ENCODE measurements around the gene RIMBP3B. TPM values are rescaled to one million over a fixed set of nuclear protein-coding genes. Genes with fewer than 3 reads are reported as not detected.
"Not testable (repeated sequence)": the region's sequence is repeated elsewhere in the genome, so short reads cannot be mapped to it uniquely, and the experiment has no call there.

RIMBP3B gene, protein sequence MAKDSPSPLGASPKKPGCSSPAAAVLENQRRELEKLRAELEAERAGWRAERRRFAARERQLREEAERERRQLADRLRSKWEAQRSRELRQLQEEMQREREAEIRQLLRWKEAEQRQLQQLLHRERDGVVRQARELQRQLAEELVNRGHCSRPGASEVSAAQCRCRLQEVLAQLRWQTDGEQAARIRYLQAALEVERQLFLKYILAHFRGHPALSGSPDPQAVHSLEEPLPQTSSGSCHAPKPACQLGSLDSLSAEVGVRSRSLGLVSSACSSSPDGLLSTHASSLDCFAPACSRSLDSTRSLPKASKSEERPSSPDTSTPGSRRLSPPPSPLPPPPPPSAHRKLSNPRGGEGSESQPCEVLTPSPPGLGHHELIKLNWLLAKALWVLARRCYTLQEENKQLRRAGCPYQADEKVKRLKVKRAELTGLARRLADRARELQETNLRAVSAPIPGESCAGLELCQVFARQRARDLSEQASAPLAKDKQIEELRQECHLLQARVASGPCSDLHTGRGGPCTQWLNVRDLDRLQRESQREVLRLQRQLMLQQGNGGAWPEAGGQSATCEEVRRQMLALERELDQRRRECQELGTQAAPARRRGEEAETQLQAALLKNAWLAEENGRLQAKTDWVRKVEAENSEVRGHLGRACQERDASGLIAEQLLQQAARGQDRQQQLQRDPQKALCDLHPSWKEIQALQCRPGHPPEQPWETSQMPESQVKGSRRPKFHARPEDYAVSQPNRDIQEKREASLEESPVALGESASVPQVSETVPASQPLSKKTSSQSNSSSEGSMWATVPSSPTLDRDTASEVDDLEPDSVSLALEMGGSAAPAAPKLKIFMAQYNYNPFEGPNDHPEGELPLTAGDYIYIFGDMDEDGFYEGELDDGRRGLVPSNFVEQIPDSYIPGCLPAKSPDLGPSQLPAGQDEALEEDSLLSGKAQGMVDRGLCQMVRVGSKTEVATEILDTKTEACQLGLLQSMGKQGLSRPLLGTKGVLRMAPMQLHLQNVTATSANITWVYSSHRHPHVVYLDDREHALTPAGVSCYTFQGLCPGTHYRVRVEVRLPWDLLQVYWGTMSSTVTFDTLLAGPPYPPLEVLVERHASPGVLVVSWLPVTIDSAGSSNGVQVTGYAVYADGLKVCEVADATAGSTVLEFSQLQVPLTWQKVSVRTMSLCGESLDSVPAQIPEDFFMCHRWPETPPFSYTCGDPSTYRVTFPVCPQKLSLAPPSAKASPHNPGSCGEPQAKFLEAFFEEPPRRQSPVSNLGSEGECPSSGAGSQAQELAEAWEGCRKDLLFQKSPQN (N-terminal part only)
- total RNA-seq (2021) (0.18 TPM in 1 of 2 replicates, not detected in the other), Bru-seq, nascent RNA (not detected), BruChase-seq, experiment 1, labeled RNA remaining after a 2-hour chase (not detected), BruChase-seq, experiment 2, labeled RNA remaining after a 6-hour chase (not detected)
- long read RNA-seq: 0 reads

DNA sequence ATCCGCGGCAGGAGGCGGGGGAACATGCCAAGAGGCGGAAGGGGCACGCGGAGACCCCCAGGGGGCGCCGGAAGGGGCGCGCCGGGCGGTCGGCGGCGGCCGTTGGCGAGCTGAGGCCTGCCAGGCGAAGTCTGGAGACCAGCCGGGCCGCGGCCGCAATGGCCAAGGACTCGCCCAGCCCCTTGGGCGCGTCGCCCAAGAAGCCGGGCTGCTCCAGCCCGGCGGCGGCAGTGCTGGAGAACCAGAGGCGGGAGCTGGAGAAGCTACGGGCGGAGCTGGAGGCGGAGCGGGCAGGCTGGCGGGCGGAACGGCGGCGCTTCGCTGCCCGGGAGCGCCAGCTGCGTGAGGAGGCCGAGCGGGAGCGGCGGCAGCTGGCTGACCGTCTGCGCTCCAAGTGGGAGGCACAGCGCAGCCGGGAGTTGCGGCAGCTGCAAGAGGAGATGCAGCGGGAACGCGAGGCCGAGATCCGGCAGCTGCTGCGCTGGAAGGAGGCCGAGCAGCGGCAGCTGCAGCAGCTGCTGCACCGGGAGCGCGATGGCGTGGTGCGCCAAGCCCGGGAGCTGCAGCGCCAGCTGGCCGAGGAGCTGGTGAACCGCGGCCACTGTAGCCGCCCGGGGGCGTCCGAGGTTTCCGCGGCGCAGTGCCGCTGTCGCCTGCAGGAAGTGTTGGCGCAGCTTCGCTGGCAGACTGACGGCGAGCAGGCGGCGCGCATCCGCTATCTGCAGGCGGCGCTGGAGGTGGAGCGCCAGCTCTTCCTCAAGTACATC is at the start of gene RIMBP3B:
TSS of gene RIMBP3B (plus strand) at position 51 of the 767 bp plus-strand sequence. CDS start at position 159, 108 bp downstream.
- BruUV-seq (replicated peaks); H4K20me1 ChIP-seq (ENCODE audit: insufficient read depth); DNase-seq; H3K9me3 ChIP-seq (ENCODE audit: insufficient read depth, low read depth); H3K79me2 ChIP-seq (ENCODE audit: low read depth); intact Hi-C loops (cut with micrococcal nuclease; ENCODE audit: unreplicated experiment); H3F3A ChIP-seq (ENCODE audit: insufficient read depth, low read depth); H2AFZ ChIP-seq; H3K36me3 ChIP-seq (ENCODE audit: low read depth); POLR2A ChIA-PET (ENCODE audit: unreplicated experiment); H3K4me1 ChIP-seq (replicated peaks; ENCODE audit: insufficient read depth); H3K27me3 ChIP-seq (ENCODE audit: insufficient read depth, low read depth); H3K9me2 ChIP-seq (ENCODE audit: insufficient read depth); H3K4me2 ChIP-seq; CTCF ChIA-PET; H3K4me3 ChIP-seq; H3K27ac ChIP-seq: not testable (repeated sequence)

DNA sequence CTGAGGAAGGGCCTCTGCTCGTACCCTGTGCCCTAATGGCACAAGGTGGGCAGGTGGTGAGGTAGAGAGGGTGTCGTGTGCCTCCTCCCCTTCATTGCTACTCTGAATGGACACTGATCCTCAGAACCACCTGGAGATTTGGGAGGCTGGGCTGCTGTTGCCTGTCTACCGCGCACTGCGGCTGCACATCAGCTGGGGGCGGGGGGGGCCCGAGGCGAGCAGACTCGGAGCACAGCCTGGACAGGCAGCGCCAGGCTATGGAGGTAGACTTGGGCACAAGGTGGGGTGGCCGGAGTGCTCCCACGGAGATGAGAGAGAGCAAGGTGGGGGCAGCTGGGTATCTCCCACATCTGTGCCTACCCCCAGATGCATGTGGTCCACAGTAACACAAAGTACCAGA is 26.0 kb upstream of the RIMBP3B start:
- H2AFZ ChIP-seq; H3K27me3 ChIP-seq (ENCODE audit: insufficient read depth, low read depth); DNase-seq; H3K36me3 ChIP-seq (ENCODE audit: low read depth); H3K4me2 ChIP-seq; POLR2A ChIA-PET (ENCODE audit: unreplicated experiment); H4K20me1 ChIP-seq (ENCODE audit: insufficient read depth); intact Hi-C loops (cut with micrococcal nuclease; ENCODE audit: unreplicated experiment); H3K9me2 ChIP-seq (ENCODE audit: insufficient read depth); BruUV-seq (replicated peaks); H3F3A ChIP-seq (ENCODE audit: insufficient read depth, low read depth); CTCF ChIA-PET; H3K4me1 ChIP-seq (replicated peaks; ENCODE audit: insufficient read depth); H3K27ac ChIP-seq; H3K79me2 ChIP-seq (ENCODE audit: low read depth); H3K4me3 ChIP-seq; H3K9me3 ChIP-seq (ENCODE audit: insufficient read depth, low read depth): not testable (repeated sequence)

DNA sequence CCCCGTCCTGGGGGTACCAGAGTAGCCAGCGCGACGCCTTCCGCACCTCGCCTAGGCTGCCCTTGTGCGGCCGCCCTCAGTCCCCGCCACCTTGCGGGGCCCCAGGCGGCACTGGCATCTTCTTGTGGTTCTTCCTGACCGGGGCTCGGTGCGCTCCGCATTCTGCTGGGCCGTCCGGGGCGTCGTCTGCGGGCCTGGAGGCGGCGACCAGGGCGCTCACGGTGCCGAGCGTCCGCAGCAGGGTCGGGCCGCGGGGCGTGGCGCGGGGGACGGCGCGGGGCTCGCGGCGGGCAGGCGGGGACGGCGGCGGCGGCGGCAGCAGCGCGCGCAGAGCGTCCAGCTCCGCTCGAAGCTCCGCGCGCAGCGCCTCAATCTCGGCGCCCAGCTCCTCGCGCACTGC is 23.0 kb upstream of the RIMBP3B start:
- DNase-seq; intact Hi-C loops (cut with micrococcal nuclease; ENCODE audit: unreplicated experiment); BruUV-seq (replicated peaks); H3K9me3 ChIP-seq (ENCODE audit: insufficient read depth, low read depth); H2AFZ ChIP-seq; CTCF ChIA-PET; H3K4me2 ChIP-seq; H4K20me1 ChIP-seq (ENCODE audit: insufficient read depth); H3K79me2 ChIP-seq (ENCODE audit: low read depth); H3F3A ChIP-seq (ENCODE audit: insufficient read depth, low read depth); H3K36me3 ChIP-seq (ENCODE audit: low read depth); H3K4me3 ChIP-seq; H3K9me2 ChIP-seq (ENCODE audit: insufficient read depth); POLR2A ChIA-PET (ENCODE audit: unreplicated experiment); H3K4me1 ChIP-seq (replicated peaks; ENCODE audit: insufficient read depth); H3K27ac ChIP-seq; H3K27me3 ChIP-seq (ENCODE audit: insufficient read depth, low read depth): not testable (repeated sequence)

DNA sequence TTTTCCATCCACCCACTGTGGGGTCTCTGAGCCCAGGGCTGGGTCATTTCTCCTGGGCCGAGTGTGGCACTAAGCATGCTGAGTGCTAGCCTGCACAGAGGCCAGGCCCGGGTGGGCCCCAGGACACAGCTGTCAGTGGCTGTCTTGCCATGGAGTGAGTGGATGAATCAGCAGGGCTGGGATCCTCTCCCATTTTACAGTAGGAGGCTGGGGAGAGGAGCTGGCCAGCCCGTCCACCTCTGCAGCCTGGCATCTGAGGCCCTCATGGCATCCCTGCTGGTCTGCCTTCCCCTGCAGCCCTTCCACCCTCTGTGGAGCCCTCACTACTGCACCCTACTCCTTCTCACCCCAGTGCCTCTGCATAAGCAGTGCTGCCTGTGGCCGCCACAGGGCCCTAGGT is 21.1 kb upstream of the RIMBP3B start:
- not testable (repeated sequence) for BruUV-seq (replicated peaks)

DNA sequence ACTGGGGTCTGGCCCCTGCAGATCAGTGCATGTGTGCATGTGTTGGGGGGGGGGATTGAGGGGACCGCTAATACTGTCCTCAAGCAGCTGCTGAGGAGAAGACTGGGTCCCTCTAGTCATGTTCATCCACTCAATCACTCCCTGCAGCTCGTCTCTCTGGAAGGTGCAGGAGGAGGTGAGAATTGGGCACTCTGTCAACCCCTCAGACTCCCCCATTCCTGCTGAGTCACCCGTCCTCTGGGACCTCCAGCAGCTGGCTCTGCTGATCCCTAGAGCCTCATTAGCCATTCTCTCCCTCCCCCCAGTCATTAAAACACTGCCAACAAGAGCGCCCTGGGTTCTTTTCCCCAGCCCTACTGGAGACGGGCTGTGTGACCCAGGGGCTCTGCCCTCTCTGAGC is 20.5 kb upstream of the RIMBP3B start:
- BruUV-seq (replicated peaks); H3K9me2 ChIP-seq (ENCODE audit: insufficient read depth); CTCF ChIA-PET; H3K4me3 ChIP-seq; DNase-seq; H3K79me2 ChIP-seq (ENCODE audit: low read depth); H3K27ac ChIP-seq; H4K20me1 ChIP-seq (ENCODE audit: insufficient read depth); POLR2A ChIA-PET (ENCODE audit: unreplicated experiment); H3K36me3 ChIP-seq (ENCODE audit: low read depth); H3K9me3 ChIP-seq (ENCODE audit: insufficient read depth, low read depth); H3K27me3 ChIP-seq (ENCODE audit: insufficient read depth, low read depth); H3K4me2 ChIP-seq; H3K4me1 ChIP-seq (replicated peaks; ENCODE audit: insufficient read depth); H2AFZ ChIP-seq; intact Hi-C loops (cut with micrococcal nuclease; ENCODE audit: unreplicated experiment); H3F3A ChIP-seq (ENCODE audit: insufficient read depth, low read depth): not testable (repeated sequence)

More for the DNA sequence above, 21.1 kb upstream of the RIMBP3B start:
- H2AFZ ChIP-seq; intact Hi-C loops (cut with micrococcal nuclease; ENCODE audit: unreplicated experiment); H3K36me3 ChIP-seq (ENCODE audit: low read depth); H3K27ac ChIP-seq; H4K20me1 ChIP-seq (ENCODE audit: insufficient read depth); H3K27me3 ChIP-seq (ENCODE audit: insufficient read depth, low read depth); CTCF ChIA-PET; H3K9me2 ChIP-seq (ENCODE audit: insufficient read depth); H3F3A ChIP-seq (ENCODE audit: insufficient read depth, low read depth); H3K4me3 ChIP-seq; H3K4me2 ChIP-seq; H3K79me2 ChIP-seq (ENCODE audit: low read depth); DNase-seq; H3K9me3 ChIP-seq (ENCODE audit: insufficient read depth, low read depth); POLR2A ChIA-PET (ENCODE audit: unreplicated experiment); H3K4me1 ChIP-seq (replicated peaks; ENCODE audit: insufficient read depth): not testable (repeated sequence)

DNA sequence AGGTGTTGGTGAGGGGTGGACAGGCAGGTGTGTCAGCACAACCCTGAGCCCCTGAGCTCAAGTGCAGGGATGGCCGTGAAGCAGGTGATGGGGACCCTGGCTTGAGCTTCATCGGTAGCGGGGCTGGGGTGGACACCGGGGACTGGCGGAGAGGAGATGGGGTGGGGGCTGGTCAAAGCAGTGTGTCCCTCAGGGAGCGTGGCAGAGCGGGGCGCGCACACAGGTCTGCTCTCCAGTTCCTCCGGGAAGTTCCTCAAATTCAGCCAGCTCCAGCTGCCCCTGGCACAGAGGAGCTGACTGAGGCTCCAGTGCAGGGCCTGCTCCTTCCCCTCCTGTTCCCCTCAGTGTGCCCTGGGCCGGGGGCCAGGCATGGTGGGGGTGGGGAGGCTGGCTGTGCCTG is 19.7 kb upstream of the RIMBP3B start:
- H3K9me3 ChIP-seq (ENCODE audit: insufficient read depth, low read depth); CTCF ChIA-PET; H3K4me1 ChIP-seq (replicated peaks; ENCODE audit: insufficient read depth); BruUV-seq (replicated peaks); POLR2A ChIA-PET (ENCODE audit: unreplicated experiment); H2AFZ ChIP-seq; H3K36me3 ChIP-seq (ENCODE audit: low read depth); intact Hi-C loops (cut with micrococcal nuclease; ENCODE audit: unreplicated experiment); H3K27ac ChIP-seq; H3K79me2 ChIP-seq (ENCODE audit: low read depth); H3K4me3 ChIP-seq; H3K4me2 ChIP-seq; H3F3A ChIP-seq (ENCODE audit: insufficient read depth, low read depth); DNase-seq; H4K20me1 ChIP-seq (ENCODE audit: insufficient read depth); H3K9me2 ChIP-seq (ENCODE audit: insufficient read depth); H3K27me3 ChIP-seq (ENCODE audit: insufficient read depth, low read depth): not testable (repeated sequence)

All from PC-9 (cell line).